Heart left ventricle (tissue), 16 donors: ENCODE data around the gene APP. TPM values are rescaled to one million over a fixed set of nuclear protein-coding genes. Genes with fewer than 3 reads are reported as not detected.

Experiments used
- ATAC-seq, 4 donors: fragments of 200-7000 bp; cut with Tn5 transposase; one replicate each; pipeline ENCODE4 v1.9.1; 2020 to 2022; ENCODE audit warnings: moderate library complexity in 4 of 4, mild to moderate bottlenecking in 3 of 4, moderate number of reproducible peaks in 1 of 4
- DNase-seq, 5 donors: peaks; one replicate each; pipeline ENCODE4 v3.0.0-alpha.2; 2020
- H3K27ac ChIP-seq, 12 donors: fragments of 200-600 bp; sonication (generic) in 4 of 12; one replicate each; pipeline versions ENCODE4 v1.5.0 to v1.8.0; 2016 to 2022; ENCODE audit warnings: mild to moderate bottlenecking in 2 of 12
- H3K27me3 ChIP-seq, 9 donors: fragments of 200-600 bp; sonication (generic) in 2 of 9; one replicate each; pipeline versions ENCODE4 v1.5.1 to v1.8.0; 2016 to 2022; ENCODE audit warnings: mild to moderate bottlenecking in 3 of 9
- H3K36me3 ChIP-seq, 9 donors: fragments of 200-600 bp; sonication (generic) in 2 of 9; one replicate each; pipeline versions ENCODE4 v1.5.0 to v1.8.0; 2018 to 2022; ENCODE audit warnings: mild to moderate bottlenecking in 2 of 9
- H3K4me1 ChIP-seq, 12 donors: fragments of 200-600 bp; sonication (generic) in 4 of 12; one replicate each; pipeline versions ENCODE4 v1.5.0 to v1.8.0; 2016 to 2022; ENCODE audit warnings: mild to moderate bottlenecking in 3 of 12
- H3K4me3 ChIP-seq, 12 donors: fragments of 200-600 bp; sonication (generic) in 4 of 12; one replicate each; pipeline versions ENCODE4 v1.5.0 to v1.8.0; 2017 to 2022; ENCODE audit warnings: mild to moderate bottlenecking in 9 of 12, moderate library complexity in 4 of 12
- H3K9me3 ChIP-seq, 12 donors: fragments of 200-600 bp; sonication (generic) in 4 of 12; one replicate each; pipeline versions ENCODE4 v1.5.0 to v1.8.0; 2016 to 2022; ENCODE audit warnings: mild to moderate bottlenecking in 1 of 12
- POLR2A ChIP-seq, 2 donors: fragments of 450-650 bp; IDR thresholded peaks; one replicate each; pipeline ENCODE4 v1.6.1; 2017; ENCODE audit warnings: antibody characterized with exemption in 2 of 2, mild to moderate bottlenecking in 2 of 2, moderate library complexity in 2 of 2
- WGBS, 4 donors: extraction: QIAGEN DNeasy Blood & Tissue Kit in 2 of 4; methylation state at CpG; one replicate each; pipeline versions ENCODE4 v1.1.5 to v1.1.7; 2013 to 2018; 5-methylcytosine and 5-hydroxymethylcytosine counted together
- intact Hi-C, 10 donors: fragments of 100-400 bp; cut with DNase I; formaldehyde crosslinking; loops; one replicate each; pipeline versions ENCODE4 v1.11.1 to v1.14.2; 2022
- polyA plus RNA-seq, 2 donors: library from polyadenylated mRNA; stranded (reverse); fragments of 200-250 nt; gene quantifications; one replicate each; pipeline ENCODE4 v1.2.3, GENCODE V29; 2013
- total RNA-seq, 9 donors: library from RNA; depleted of rRNA in 2 of 9; stranded (reverse); fragments of >200 nt in 2 of 9; fragmentation: NEBNext Ultra II Directional in 3 of 9; extraction: Animal tissue kit (Norgen Biotek cat#: 25700) in 3 of 9; gene quantifications; one replicate each; pipeline versions ENCODE4 v1.1.0 to v1.2.4, GENCODE V29; 2016 to 2023
- TF ChIP-seq, protein P1 (sequence below), 12 donors: fragments of 200-600 bp; sonication (generic) in 4 of 12; IDR thresholded peaks; one replicate each; pipeline versions ENCODE4 v1.5.0 to v1.8.0; 2018 to 2022; ENCODE audit warnings: antibody characterized with exemption in 12 of 12, mild to moderate bottlenecking in 5 of 12
- donor health status: ischemic (EF 13 %, LVEDD 7.1; RV severe dilation, severe dysfunction).
- donor health status: healthy with polysubstance abuse.
- donor health status: DM: no; HTN: yes; CAD: no.
- donor health status: DM: no; HTN: no; CAD: no.
- donor health status: ischemic (EF 25% LVEDD 6.9; RV normal size, moderate dysfunction).
- donor health status: ischemic (EF 25% LVEDD 5.7; RV mildly dilated, moderate dysfunction).
- donor health status: healthy.
- donor health status: DM: yes; HTN: yes; CAD: no.
- donor health status: ischemic (EF 35%, LVEDD 5.7; RV mildly dilated, moderate dysfunction).
- donor health status: nonischemic (EF 11% LVEDD 7.7; RV severe dilation, severe dysfunction).
- donor health status: DM: yes; HTN: yes; CAD: no.
- donor health status: PGD.
- donor health status: ischemic (EF 29% LVEDD 5.4; RV normal size, mild dysfunction).
- donor health status: nonischemic (EF 23%, LVEDD 6.1; RV moderate dilation, normal function).

APP gene
- total and polyA plus RNA-seq, 11 donors = 103 to 467 (median 373) TPM

DNA sequence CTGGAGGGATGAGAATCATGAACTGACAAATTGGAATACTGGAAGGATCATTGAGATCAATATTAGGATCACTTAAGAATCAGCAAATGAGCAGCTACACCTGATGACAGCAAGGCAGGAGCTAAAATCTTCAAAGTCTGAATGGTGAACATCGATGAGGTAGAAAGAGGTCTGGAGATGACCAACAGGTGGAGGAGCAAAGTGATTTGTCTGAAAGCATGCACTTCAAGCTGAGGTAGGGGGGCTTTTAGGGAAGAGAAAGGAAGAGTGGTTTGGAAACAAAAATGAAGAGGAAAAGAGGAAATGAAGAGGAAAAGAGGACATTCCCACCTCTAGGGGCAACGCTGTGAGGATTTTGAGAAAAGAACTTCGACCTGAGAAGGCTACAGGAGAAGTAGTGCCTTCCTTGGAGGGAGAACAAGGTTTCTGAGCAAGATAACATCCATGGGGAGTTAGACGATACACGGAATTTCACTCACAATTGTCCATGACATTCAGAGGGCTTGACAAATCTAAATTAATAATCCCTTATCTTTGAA lies 79.0 kb downstream of the APP start:
- no peak for TF ChIP-seq POLR2A (IDR thresholded peaks at IDR 0.05)
- Histone ChIP-seq H3K4me1 (peaks cover 0 to 4% (median 0%) of the 10 kb centered on the region in 12 donors), H3K4me3 (no peak overlapping the region), H3K9me3 (no peaks in the 10 kb centered on the region), H3K36me3 (peaks cover 0 to 18% (median 10%) of the 10 kb centered on the region in 9 donors), H3K27me3 (no peaks in the 10 kb centered on the region), H3K27ac (no peak overlapping the region)
- intact Hi-C loops = no loop called here
- 92 to 97% (median 94%) methylated on average over 5 of the region's 5 CpGs for WGBS, 4 donors
- ATAC-seq (no peak), DNase-seq (no peak)

DNA sequence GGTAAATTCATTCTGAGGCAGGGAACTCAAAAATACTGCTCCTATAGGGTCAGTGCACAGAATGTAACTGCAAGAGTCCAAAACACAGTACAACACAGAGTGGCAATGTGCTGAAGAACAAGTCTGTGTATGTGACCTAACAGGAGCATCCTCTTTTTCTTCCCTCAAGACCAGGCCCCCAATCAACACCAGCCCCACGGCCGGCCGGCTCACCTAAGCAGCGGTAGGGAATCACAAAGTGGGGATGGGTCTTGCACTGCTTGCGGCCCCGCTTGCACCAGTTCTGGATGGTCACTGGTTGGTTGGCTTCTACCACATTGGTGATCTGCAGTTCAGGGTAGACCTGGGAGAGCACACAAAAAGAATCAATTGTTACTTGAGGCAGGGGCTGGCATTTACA lies 80.8 kb downstream of the APP start:
- intact Hi-C loops = no loop called here
- H3K27ac ChIP-seq = no peak overlapping the region
- no peak overlapping the region for H3K4me3 ChIP-seq
- no peaks in the 10 kb centered on the region for H3K9me3 ChIP-seq
- 94 to 100% (median 97%) methylated on average over 6 of the region's 6 CpGs for WGBS, 4 donors
- ATAC-seq = no peak
- H3K36me3 ChIP-seq = peaks cover 0 to 18% (median 10%) of the 10 kb centered on the region in 9 donors
- no peak for TF ChIP-seq POLR2A (IDR thresholded peaks at IDR 0.05)
- DNase-seq = no peak
- peaks cover 0 to 8% (median 0%) of the 10 kb centered on the region in 12 donors for H3K4me1 ChIP-seq
- H3K27me3 ChIP-seq = no peaks in the 10 kb centered on the region

DNA sequence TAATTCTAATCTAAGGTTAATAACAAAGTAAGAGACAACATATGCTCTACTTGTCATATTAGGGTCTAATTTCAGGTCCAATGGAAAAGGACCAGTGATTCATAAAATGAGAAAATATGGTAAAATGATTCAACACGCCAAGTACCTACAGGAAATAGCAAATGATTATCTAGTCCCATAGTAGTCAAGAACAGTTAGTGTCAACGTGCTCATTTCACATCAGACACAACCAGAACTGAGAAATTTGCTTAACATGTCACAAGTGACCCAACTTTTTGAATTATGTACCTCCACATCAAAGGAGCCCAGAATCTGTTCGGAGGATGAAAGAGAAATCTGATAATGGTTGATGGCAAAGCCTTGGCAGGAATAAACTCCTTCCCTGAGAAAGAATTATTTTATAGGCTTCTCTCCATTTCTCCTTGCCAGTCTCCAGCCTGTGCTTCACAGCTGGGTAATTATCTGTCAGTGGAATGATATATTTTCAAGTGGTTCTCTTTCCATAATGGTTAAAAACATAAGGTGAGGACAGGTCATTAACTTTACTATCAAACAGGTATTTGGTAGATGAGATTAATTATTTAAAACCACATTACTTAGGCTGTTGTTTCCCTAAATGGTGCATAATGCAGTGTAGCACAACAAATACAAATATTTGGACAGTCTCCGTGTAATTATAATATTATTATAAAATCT lies 83.2 kb downstream of the APP start:
- no peak for TF ChIP-seq POLR2A (IDR thresholded peaks at IDR 0.05)
- TF ChIP-seq, protein P1, sequence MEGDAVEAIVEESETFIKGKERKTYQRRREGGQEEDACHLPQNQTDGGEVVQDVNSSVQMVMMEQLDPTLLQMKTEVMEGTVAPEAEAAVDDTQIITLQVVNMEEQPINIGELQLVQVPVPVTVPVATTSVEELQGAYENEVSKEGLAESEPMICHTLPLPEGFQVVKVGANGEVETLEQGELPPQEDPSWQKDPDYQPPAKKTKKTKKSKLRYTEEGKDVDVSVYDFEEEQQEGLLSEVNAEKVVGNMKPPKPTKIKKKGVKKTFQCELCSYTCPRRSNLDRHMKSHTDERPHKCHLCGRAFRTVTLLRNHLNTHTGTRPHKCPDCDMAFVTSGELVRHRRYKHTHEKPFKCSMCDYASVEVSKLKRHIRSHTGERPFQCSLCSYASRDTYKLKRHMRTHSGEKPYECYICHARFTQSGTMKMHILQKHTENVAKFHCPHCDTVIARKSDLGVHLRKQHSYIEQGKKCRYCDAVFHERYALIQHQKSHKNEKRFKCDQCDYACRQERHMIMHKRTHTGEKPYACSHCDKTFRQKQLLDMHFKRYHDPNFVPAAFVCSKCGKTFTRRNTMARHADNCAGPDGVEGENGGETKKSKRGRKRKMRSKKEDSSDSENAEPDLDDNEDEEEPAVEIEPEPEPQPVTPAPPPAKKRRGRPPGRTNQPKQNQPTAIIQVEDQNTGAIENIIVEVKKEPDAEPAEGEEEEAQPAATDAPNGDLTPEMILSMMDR (IDR thresholded peaks at IDR 0.05) = no peak
- Histone ChIP-seq H3K36me3 (peaks cover 0 to 18% (median 10%) of the 10 kb centered on the region in 9 donors), H3K4me1 (peaks cover 0 to 21% (median 3%) of the 10 kb centered on the region in 12 donors), H3K27ac (no peak overlapping the region), H3K4me3 (no peak overlapping the region), H3K9me3 (no peaks in the 10 kb centered on the region), H3K27me3 (no peaks in the 10 kb centered on the region)
- intact Hi-C loops = no loop called here
- ATAC-seq (no peak), DNase-seq (no peak)
- 65 to 84% (median 82%) methylated on average over 4 of the region's 4 CpGs for WGBS, 4 donors

DNA sequence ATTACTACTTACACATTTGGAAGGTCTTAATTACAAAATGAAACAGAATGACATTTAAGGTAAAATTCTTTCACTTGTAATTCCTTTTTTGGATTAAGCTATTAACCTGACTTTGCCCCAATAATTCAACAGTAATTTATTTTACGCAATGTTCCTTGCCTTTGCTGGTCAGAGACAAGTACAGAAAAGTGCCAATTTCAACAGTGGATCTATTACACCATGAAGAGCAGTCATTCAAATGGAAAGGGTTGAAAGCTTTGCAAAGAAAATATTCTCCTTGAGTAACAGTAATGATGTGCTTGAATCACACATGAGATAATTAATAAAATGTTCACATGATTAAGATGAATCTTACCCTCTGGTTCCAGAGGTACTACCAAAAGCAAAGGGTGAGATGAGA lies 84.7 kb downstream of the APP start:
- ATAC-seq (no peak), DNase-seq (no peak)
- H3K27me3 ChIP-seq = no peaks in the 10 kb centered on the region
- TF ChIP-seq, protein P1 (IDR thresholded peaks at IDR 0.05) = no peak
- TF ChIP-seq POLR2A (IDR thresholded peaks at IDR 0.05) = no peak
- peaks cover 0 to 18% (median 10%) of the 10 kb centered on the region in 9 donors for H3K36me3 ChIP-seq
- no peak overlapping the region for H3K4me3 ChIP-seq
- H3K27ac ChIP-seq = no peak overlapping the region
- intact Hi-C loops = no loop called here
- H3K9me3 ChIP-seq = no peaks in the 10 kb centered on the region
- peaks cover 0 to 22% (median 2%) of the 10 kb centered on the region in 12 donors for H3K4me1 ChIP-seq
- WGBS, 4 donors = 92 to 97% (median 96%) methylated on average over 1 of the region's 1 CpG

DNA sequence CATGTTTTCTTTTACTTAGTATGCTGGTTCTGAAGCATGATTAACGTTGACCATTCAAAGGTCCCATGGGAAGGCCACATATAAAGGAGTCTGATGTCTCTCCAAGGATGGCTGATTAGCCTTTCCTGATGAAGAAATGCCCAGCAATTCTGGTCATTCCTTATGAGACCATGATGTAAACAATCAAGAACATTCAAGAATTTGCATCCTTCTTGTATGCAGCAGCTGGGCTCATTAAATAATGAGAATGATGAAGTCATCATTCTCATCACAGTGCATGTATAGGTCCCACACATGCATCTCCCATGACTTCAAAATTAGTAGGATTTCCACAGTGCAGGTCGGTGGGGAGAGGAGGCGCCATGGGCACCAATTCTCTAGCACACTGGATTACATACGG lies 85.4 kb downstream of the APP start:
- no peak for DNase-seq
- Histone ChIP-seq H3K4me3 (no peak overlapping the region), H3K9me3 (no peaks in the 10 kb centered on the region), H3K4me1 (peaks cover 0 to 22% (median 2%) of the 10 kb centered on the region in 12 donors), H3K27me3 (no peaks in the 10 kb centered on the region), H3K36me3 (peaks cover 0 to 18% (median 10%) of the 10 kb centered on the region in 9 donors), H3K27ac (no peak overlapping the region)
- TF ChIP-seq POLR2A (IDR thresholded peaks at IDR 0.05) = no peak
- TF ChIP-seq, protein P1 (IDR thresholded peaks at IDR 0.05) = no peak
- 79 to 86% (median 82%) methylated on average over 4 of the region's 4 CpGs for WGBS, 4 donors
- no peak for ATAC-seq
- intact Hi-C loops = no loop called here
